HG03025 (cell line): Measurements from ENCODE around the gene LRRC1.

Source experiments
- ATAC-seq: cut with Tn5 transposase; IDR thresholded peaks from one replicate; pipeline ENCODE4 v1.9.1; 2021; ENCODE audit warnings: mild to moderate bottlenecking, moderate library complexity; ENCODE audit not compliant: unreplicated experiment, low FRiP score

Gene LRRC1

GRCh38 chr6:53945765-53946407 lies 151.1 kb downstream of the LRRC1 start:
- no peak for ATAC-seq

- ATAC-seq = no peak
Observed at GRCh38 chr6:53947780-53948179, 153.0 kb downstream of the LRRC1 start.

GRCh38 chr6:53951383-53951782 lies 156.6 kb downstream of the LRRC1 start:
- no peak for ATAC-seq

GRCh38 chr6:53956068-53956711 lies 161.4 kb downstream of the LRRC1 start:
- no peak for ATAC-seq

- ATAC-seq = no peak
Observed at GRCh38 chr6:53956804-53957203, 162.0 kb downstream of the LRRC1 start.

GRCh38 chr6:53959717-53960116 lies 164.9 kb downstream of the LRRC1 start:
- no peak for ATAC-seq

GRCh38 chr6:53960311-53960710 lies 165.5 kb downstream of the LRRC1 start:
- ATAC-seq = no peak

- no peak for ATAC-seq
Observed at GRCh38 chr6:53961679-53962370, 167.0 kb downstream of the LRRC1 start.

GRCh38 chr6:53962646-53963045 lies 167.8 kb downstream of the LRRC1 start:
- no peak for ATAC-seq

GRCh38 chr6:53967415-53967814 lies 172.6 kb downstream of the LRRC1 start:
- no peak for ATAC-seq
